K562 treated with DMSO at 1 percent for 12 hours (cell line): ENCODE results near the gene ZSCAN20. TPM values are rescaled to one million over a fixed set of nuclear protein-coding genes. Genes with fewer than 3 reads are reported as not detected.

Experiments
- total RNA-seq: library from RNA; unstranded; fragments of 300-600 nt; gene quantifications from 2 replicates; pipeline ENCODE4 v1.2.3, GENCODE V29; 2022; ENCODE audit not compliant: insufficient read depth

The ZSCAN20 gene
- 0.88 and 2.0 TPM in 2 replicates for total RNA-seq

DNA sequence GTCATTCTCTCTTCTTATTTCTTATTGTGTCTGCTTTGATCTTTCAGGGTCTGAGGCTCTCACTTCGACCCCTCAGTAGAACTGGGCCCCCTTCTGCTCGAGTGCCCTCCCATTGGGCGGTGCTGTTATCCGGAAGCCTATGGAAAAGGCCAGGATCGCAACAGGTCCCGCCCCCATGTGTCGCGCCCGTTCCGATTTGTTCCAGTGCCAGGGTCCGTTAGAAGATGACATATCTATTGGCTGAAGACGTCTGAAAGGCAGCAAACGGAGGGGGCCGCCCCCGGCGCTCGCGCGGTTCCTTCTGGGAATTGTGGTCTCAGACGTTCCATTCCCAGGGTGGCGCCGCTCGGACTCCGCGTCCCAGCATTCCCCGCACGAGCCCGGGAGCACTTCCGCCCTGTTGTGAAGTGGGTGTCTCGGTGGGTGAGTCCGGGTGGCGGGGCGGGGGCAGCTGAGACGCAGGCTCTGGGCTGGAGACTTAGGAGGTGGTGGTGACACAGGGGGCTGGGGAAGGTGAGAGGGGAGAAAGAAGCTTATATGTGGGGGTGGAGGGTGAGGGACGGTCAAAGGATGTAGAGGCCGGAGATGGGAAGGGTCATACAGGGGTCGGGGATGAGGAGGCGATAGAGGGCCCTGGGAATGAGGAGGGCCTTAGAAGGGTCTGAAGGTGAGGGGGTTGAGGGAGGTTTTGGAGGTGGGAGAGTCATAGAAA is at the start of gene ZSCAN20:
Gene ZSCAN20, plus strand, starts transcription at position 377 of the 712 bp plus-strand sequence. CDS start 6,644 bp downstream, outside the sequence.

DNA sequence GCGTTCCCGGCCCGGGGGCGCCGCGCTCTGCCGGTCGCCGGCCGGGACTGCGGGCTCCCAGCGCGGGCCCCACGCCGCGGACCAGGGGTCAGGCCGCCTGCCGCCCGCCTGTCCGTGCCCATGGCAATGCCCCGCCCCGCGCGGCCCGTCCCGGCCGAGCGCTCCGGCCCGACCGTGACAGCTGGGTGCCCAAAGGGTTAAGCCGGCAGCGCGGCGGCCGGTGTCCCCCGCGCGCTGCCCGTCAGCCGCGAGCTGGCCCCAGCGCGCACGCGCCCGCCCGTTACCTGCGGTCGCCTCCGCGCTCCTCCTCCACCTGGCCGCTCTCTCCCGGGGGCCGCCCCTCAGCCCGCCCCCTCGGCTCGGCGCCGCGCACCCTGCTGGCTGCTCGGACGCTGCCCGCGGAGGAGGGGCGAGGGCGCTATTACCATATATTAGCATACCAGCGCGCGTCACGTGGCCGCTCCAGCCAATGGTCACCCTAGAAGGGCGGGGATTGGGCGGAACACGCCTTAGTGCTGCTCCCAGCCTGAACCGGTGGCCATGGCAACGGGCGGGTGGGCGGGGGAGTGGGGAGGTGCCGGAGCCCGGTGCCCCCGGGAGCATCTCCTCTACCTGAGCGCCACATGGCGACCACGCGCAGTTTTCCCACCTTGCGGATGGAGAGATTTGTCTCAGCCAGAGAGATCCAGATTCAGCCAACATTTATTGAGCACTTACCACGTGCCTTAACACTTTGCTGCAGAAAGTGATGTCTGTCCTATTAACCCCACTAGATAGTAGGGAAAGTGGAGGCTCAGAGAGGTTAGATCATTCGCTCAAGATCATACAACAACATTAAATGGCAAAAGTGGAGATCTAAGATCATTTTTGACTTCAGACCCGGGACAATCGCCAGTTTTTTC is 41.5 kb upstream of the ZSCAN20 start, which contains the start of gene PHC2:
Gene PHC2, minus strand, starts transcription at position 404 of the 902 bp plus-strand sequence. CDS start 55,556 bp downstream, outside the sequence.

Other genes with a start within 250 kb of the ZSCAN20 start
- gene ZNF362, start 216.2 kb upstream of the ZSCAN20 start, total RNA-seq = 0.90 and 1.5 TPM in 2 replicates
- gene A3GALT2, start 151.5 kb upstream of the ZSCAN20 start, total RNA-seq = not detected in 2 replicates
- 59.9 and 69.8 TPM in 2 replicates for gene PHC2, start 41.5 kb upstream of the ZSCAN20 start, total RNA-seq